HG03039 (cell line): ENCODE results near the gene SPATA2L.

ENCODE experiments used
- ATAC-seq: cut with Tn5 transposase; IDR thresholded peaks from one replicate; pipeline ENCODE4 v1.9.1; 2021; ENCODE audit warnings: mild to moderate bottlenecking, moderate library complexity; ENCODE audit not compliant: unreplicated experiment

Gene SPATA2L

GRCh38 chr16:89729863-89730593 lies 28.5 kb upstream of the SPATA2L start:
- ATAC-seq: no peak

- no peak for ATAC-seq
Observed at GRCh38 chr16:89729293-89729692, 27.8 kb upstream of the SPATA2L start.

GRCh38 chr16:89727406-89728120 lies 26.1 kb upstream of the SPATA2L start:
- no peak for ATAC-seq

GRCh38 chr16:89723279-89724250 lies 22.1 kb upstream of the SPATA2L start:
- no peak for ATAC-seq

- ATAC-seq: no peak
Observed at GRCh38 chr16:89722392-89723278, 21.1 kb upstream of the SPATA2L start.

- peak; percentile 21 for ATAC-seq
Observed at GRCh38 chr16:89721546-89722391, 20.3 kb upstream of the SPATA2L start.

GRCh38 chr16:89720813-89721545 lies 19.5 kb upstream of the SPATA2L start, which contains the start of the genes VPS9D1 and ZNF276:
Gene VPS9D1 (minus strand): TSS chr16:89720898. CDS start chr16:89720861, 37 bp downstream.
Gene ZNF276 (plus strand): TSS chr16:89721537. CDS start chr16:89721641, 104 bp downstream.
- peak; percentile 44 for ATAC-seq

GRCh38 chr16:89720551-89720812 lies 19.0 kb upstream of the SPATA2L start:
- ATAC-seq: peak; percentile 15

GRCh38 chr16:89717688-89718505 lies 16.4 kb upstream of the SPATA2L start:
- no peak for ATAC-seq

- no peak for ATAC-seq
Observed at GRCh38 chr16:89716916-89717687, 15.6 kb upstream of the SPATA2L start.

GRCh38 chr16:89716493-89716892 lies 15.0 kb upstream of the SPATA2L start:
- no peak for ATAC-seq

GRCh38 chr16:89712274-89712781 lies 10.8 kb upstream of the SPATA2L start:
- no peak for ATAC-seq

- no peak for ATAC-seq
Observed at GRCh38 chr16:89711601-89712273, 10.2 kb upstream of the SPATA2L start.

GRCh38 chr16:89710709-89711564 lies 9.4 kb upstream of the SPATA2L start:
- ATAC-seq: no peak

GRCh38 chr16:89709716-89710432 lies 8.4 kb upstream of the SPATA2L start:
- ATAC-seq: no peak
